GM12872 (cell line): ENCODE measurements around the gene CFAP299.

Experiments used
- CTCF ChIP-seq: IDR thresholded peaks from 3 replicates; pipeline ENCODE4 v1.5.1; 2011; ENCODE audit warnings: low read depth, mild to moderate bottlenecking, low read length, moderate library complexity; ENCODE audit not compliant: insufficient read depth

The CFAP299 gene

GRCh38 chr4:80655662-80656061 is 320.1 kb downstream of the CFAP299 start:
- TF ChIP-seq CTCF, result no peak

- no peak for TF ChIP-seq CTCF
Measured at GRCh38 chr4:80678413-80678812, 342.9 kb downstream of the CFAP299 start.

- TF ChIP-seq CTCF, result no peak
Measured at GRCh38 chr4:80680934-80681333, 345.4 kb downstream of the CFAP299 start.

- no peak for TF ChIP-seq CTCF
Measured at GRCh38 chr4:80685214-80685613, 349.7 kb downstream of the CFAP299 start.

GRCh38 chr4:80694171-80694570 is 358.6 kb downstream of the CFAP299 start:
- TF ChIP-seq CTCF, result no peak

- no peak for TF ChIP-seq CTCF
Measured at GRCh38 chr4:80705311-80705710, 369.8 kb downstream of the CFAP299 start.

- no peak for TF ChIP-seq CTCF
Measured at GRCh38 chr4:80709082-80709869, 373.7 kb downstream of the CFAP299 start.
